ENCODE measurements around the gene AZGP1.

DNA sequence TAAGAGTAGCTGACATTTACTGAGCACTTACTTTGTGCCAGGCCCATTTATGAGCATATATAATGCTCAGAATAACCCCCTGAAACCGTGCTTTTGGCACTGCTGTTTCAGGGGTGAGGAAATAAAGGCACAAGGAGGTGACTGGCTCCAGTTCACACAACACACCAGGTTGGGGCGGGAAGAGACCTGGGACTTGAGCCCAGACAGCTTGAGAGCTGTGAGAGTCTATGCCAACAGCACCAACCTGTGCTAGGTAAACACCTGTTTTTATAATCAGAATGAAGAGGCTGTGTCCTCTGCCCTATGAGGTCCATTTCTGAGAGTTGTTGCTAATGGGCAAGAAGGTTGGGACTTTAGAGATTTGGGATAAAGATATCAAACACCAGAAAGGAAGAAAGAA is 8.8 kb upstream of the AZGP1 start:
- TF ChIP-seq, protein P1, sequence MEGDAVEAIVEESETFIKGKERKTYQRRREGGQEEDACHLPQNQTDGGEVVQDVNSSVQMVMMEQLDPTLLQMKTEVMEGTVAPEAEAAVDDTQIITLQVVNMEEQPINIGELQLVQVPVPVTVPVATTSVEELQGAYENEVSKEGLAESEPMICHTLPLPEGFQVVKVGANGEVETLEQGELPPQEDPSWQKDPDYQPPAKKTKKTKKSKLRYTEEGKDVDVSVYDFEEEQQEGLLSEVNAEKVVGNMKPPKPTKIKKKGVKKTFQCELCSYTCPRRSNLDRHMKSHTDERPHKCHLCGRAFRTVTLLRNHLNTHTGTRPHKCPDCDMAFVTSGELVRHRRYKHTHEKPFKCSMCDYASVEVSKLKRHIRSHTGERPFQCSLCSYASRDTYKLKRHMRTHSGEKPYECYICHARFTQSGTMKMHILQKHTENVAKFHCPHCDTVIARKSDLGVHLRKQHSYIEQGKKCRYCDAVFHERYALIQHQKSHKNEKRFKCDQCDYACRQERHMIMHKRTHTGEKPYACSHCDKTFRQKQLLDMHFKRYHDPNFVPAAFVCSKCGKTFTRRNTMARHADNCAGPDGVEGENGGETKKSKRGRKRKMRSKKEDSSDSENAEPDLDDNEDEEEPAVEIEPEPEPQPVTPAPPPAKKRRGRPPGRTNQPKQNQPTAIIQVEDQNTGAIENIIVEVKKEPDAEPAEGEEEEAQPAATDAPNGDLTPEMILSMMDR (IDR thresholded peaks at IDR 0.05; ENCODE audit: insufficient read depth, low read length) = no peak
- no peak for TF ChIP-seq GABPA (IDR thresholded peaks at IDR 0.05; ENCODE audit: low read depth)
- no peak for TF ChIP-seq POLR2AphosphoS5 (IDR thresholded peaks at IDR 0.05; ENCODE audit: low read depth)
- TF ChIP-seq, protein P2, sequence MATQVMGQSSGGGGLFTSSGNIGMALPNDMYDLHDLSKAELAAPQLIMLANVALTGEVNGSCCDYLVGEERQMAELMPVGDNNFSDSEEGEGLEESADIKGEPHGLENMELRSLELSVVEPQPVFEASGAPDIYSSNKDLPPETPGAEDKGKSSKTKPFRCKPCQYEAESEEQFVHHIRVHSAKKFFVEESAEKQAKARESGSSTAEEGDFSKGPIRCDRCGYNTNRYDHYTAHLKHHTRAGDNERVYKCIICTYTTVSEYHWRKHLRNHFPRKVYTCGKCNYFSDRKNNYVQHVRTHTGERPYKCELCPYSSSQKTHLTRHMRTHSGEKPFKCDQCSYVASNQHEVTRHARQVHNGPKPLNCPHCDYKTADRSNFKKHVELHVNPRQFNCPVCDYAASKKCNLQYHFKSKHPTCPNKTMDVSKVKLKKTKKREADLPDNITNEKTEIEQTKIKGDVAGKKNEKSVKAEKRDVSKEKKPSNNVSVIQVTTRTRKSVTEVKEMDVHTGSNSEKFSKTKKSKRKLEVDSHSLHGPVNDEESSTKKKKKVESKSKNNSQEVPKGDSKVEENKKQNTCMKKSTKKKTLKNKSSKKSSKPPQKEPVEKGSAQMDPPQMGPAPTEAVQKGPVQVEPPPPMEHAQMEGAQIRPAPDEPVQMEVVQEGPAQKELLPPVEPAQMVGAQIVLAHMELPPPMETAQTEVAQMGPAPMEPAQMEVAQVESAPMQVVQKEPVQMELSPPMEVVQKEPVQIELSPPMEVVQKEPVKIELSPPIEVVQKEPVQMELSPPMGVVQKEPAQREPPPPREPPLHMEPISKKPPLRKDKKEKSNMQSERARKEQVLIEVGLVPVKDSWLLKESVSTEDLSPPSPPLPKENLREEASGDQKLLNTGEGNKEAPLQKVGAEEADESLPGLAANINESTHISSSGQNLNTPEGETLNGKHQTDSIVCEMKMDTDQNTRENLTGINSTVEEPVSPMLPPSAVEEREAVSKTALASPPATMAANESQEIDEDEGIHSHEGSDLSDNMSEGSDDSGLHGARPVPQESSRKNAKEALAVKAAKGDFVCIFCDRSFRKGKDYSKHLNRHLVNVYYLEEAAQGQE (IDR thresholded peaks at IDR 0.05; ENCODE audit: insufficient replicate concordance, low read depth) = no peak

All from HL-60 (cell line).